ENCODE data around the gene METTL4.

METTL4 gene

GRCh38 chr18:2497797-2498196, 73.5 kb downstream of the METTL4 start:
- DNase-seq (ENCODE audit: extremely low read depth, low read depth), result no peak
- TF ChIP-seq, protein P1, sequence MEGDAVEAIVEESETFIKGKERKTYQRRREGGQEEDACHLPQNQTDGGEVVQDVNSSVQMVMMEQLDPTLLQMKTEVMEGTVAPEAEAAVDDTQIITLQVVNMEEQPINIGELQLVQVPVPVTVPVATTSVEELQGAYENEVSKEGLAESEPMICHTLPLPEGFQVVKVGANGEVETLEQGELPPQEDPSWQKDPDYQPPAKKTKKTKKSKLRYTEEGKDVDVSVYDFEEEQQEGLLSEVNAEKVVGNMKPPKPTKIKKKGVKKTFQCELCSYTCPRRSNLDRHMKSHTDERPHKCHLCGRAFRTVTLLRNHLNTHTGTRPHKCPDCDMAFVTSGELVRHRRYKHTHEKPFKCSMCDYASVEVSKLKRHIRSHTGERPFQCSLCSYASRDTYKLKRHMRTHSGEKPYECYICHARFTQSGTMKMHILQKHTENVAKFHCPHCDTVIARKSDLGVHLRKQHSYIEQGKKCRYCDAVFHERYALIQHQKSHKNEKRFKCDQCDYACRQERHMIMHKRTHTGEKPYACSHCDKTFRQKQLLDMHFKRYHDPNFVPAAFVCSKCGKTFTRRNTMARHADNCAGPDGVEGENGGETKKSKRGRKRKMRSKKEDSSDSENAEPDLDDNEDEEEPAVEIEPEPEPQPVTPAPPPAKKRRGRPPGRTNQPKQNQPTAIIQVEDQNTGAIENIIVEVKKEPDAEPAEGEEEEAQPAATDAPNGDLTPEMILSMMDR (IDR thresholded peaks at IDR 0.05; ENCODE audit: low read depth, low read length), result no peak

- TF ChIP-seq, protein P1 (IDR thresholded peaks at IDR 0.05; ENCODE audit: low read depth, low read length), result no peak
- DNase-seq (ENCODE audit: extremely low read depth, low read depth), result no peak
Measured at GRCh38 chr18:2495381-2495780, 75.9 kb downstream of the METTL4 start.

GRCh38 chr18:2494921-2495320, 76.4 kb downstream of the METTL4 start:
- no peak for DNase-seq (ENCODE audit: extremely low read depth, low read depth)
- TF ChIP-seq, protein P1 (IDR thresholded peaks at IDR 0.05; ENCODE audit: low read depth, low read length), result no peak

All from AG09319 (cell line).